ENCODE results near the gene POLR2I. TPM values are rescaled to one million over a fixed set of nuclear protein-coding genes. Genes with fewer than 3 reads are reported as not detected.

Gene POLR2I
- total RNA-seq, 4 donors from 2014 or later: 8.2 to 69.8 (median 25.2) TPM

GRCh38 chr19:36112678-36113077, 2.0 kb downstream of the POLR2I start:
- no peaks in the 10 kb centered on the region for H3K9me3 ChIP-seq
- no peaks in the 10 kb centered on the region for H3K36me3 ChIP-seq
- no peak for DNase-seq
- H3K27me3 ChIP-seq: no peaks in the 10 kb centered on the region
- intact Hi-C loops (cut with DNase I; ENCODE audit: low total_unique reads): loop anchor here (10.0 kb wide), 1 partner anchor 58 kb away; the partner anchor contains the start of genes THAP8 and WDR62
- H3K4me3 ChIP-seq: no peak overlapping the region
- no peak overlapping the region for H3K27ac ChIP-seq
- H3K4me1 ChIP-seq: peaks cover 0 to 8% of the 10 kb centered on the region in 2 donors
- TF ChIP-seq CTCF (IDR thresholded peaks at IDR 0.05) (no peak), POLR2A (IDR thresholded peaks at IDR 0.05) (no peak)

GRCh38 chr19:36111200-36111539, 3.5 kb downstream of the POLR2I start:
- no peak overlapping the region for H3K27ac ChIP-seq

GRCh38 chr19:36110487-36111199, 4.0 kb downstream of the POLR2I start, which contains the start of gene OVOL3:
OVOL3 (plus strand) TSS chr19:36111143; CDS start chr19:36111203, 60 bp downstream.
- TF ChIP-seq POLR2A (IDR thresholded peaks at IDR 0.05): no peak
- TF ChIP-seq CTCF (IDR thresholded peaks at IDR 0.05): no peak
- H3K27me3 ChIP-seq: no peaks in the 10 kb centered on the region
- peaks cover 0 to 8% of the 10 kb centered on the region in 2 donors for H3K4me1 ChIP-seq
- H3K27ac ChIP-seq: no peak within 1 kb of the TSS
- H3K36me3 ChIP-seq: no peaks in the 10 kb centered on the region
- DNase-seq: no peak
- no peaks in the 10 kb centered on the region for H3K9me3 ChIP-seq
- no peak within 1 kb of the TSS for H3K4me3 ChIP-seq
- intact Hi-C loops (cut with DNase I; ENCODE audit: low total_unique reads): loop anchor here (10.0 kb wide), 1 partner anchor 56 kb away; the partner anchor contains the start of genes THAP8 and WDR62

More at GRCh38 chr19:36111200-36111539, 3.5 kb downstream of the POLR2I start:
- TF ChIP-seq CTCF (IDR thresholded peaks at IDR 0.05) (no peak), POLR2A (IDR thresholded peaks at IDR 0.05) (no peak)
- Histone ChIP-seq H3K4me3 (no peak overlapping the region), H3K9me3 (no peaks in the 10 kb centered on the region), H3K27me3 (no peaks in the 10 kb centered on the region), H3K36me3 (no peaks in the 10 kb centered on the region), H3K4me1 (peaks cover 0 to 8% of the 10 kb centered on the region in 2 donors)
- DNase-seq: no peak
- intact Hi-C loops (cut with DNase I; ENCODE audit: low total_unique reads): loop anchor here (10.0 kb wide), 1 partner anchor 56 kb away; the partner anchor contains the start of genes THAP8 and WDR62

GRCh38 chr19:36108684-36109083, 6.0 kb downstream of the POLR2I start:
- peaks cover 0 to 2% of the 10 kb centered on the region in 2 donors for H3K4me1 ChIP-seq
- no peaks in the 10 kb centered on the region for H3K9me3 ChIP-seq
- H3K27ac ChIP-seq: no peak overlapping the region
- intact Hi-C loops (cut with DNase I; ENCODE audit: low total_unique reads): no loop called here
- TF ChIP-seq CTCF (IDR thresholded peaks at IDR 0.05) (no peak), POLR2A (IDR thresholded peaks at IDR 0.05) (no peak)
- DNase-seq: no peak
- H3K4me3 ChIP-seq: no peak overlapping the region
- H3K36me3 ChIP-seq: no peaks in the 10 kb centered on the region
- no peaks in the 10 kb centered on the region for H3K27me3 ChIP-seq

- H3K36me3 ChIP-seq: no peaks in the 10 kb centered on the region
- no peak for TF ChIP-seq POLR2A (IDR thresholded peaks at IDR 0.05)
- no peak for TF ChIP-seq CTCF (IDR thresholded peaks at IDR 0.05)
- no peak overlapping the region for H3K27ac ChIP-seq
- H3K4me1 ChIP-seq: no peaks in the 10 kb centered on the region
- H3K27me3 ChIP-seq: no peaks in the 10 kb centered on the region
- no peak overlapping the region for H3K4me3 ChIP-seq
- no peak for DNase-seq
- no peaks in the 10 kb centered on the region for H3K9me3 ChIP-seq
- intact Hi-C loops (cut with DNase I; ENCODE audit: low total_unique reads): no loop called here
Observed at GRCh38 chr19:36106991-36107390, 7.7 kb downstream of the POLR2I start.
